Neural cell (in vitro differentiated cells): ENCODE data around the gene CPVL. TPM values are rescaled to one million over a fixed set of nuclear protein-coding genes. Genes with fewer than 3 reads are reported as not detected.

ENCODE experiments used
- H2AFZ ChIP-seq: fragments of 200-600, 300-800 bp; sonication (generic), shearing (Covaris generic); 2 replicates; pipeline ENCODE4 v1.6.0; 2014; ENCODE audit warnings: low read depth, mild to moderate bottlenecking, antibody characterized with exemption, low read length, moderate library complexity
- H3F3A ChIP-seq: fragments of 200-600 bp; shearing (Covaris generic); 2 replicates; pipeline ENCODE4 v1.6.1; 2016; ENCODE audit warnings: mild to moderate bottlenecking, moderate library complexity, mixed read lengths, antibody characterized with exemption, low read length; ENCODE audit not compliant: insufficient read depth, poor library complexity, severe bottlenecking
- H3K27ac ChIP-seq: fragments of 200-600, 300-800 bp; sonication (generic), shearing (Covaris generic); 2 replicates; pipeline ENCODE4 v1.5.1; 2014; ENCODE audit warnings: mild to moderate bottlenecking, low read length, moderate library complexity
- H3K27me3 ChIP-seq: fragments of 300-800, 200-600 bp; sonication (generic), shearing (Covaris generic); 2 replicates; pipeline ENCODE4 v1.6.0; 2014; ENCODE audit warnings: mild to moderate bottlenecking, low read depth, low read length, moderate library complexity; ENCODE audit not compliant: insufficient read depth
- H3K36me3 ChIP-seq: fragments of 300-800, 200-600 bp; sonication (generic), shearing (Covaris generic); 2 replicates; pipeline ENCODE4 v1.5.1; 2014; ENCODE audit warnings: mild to moderate bottlenecking, antibody characterized with exemption, low read length, moderate library complexity; ENCODE audit not compliant: insufficient read depth
- H3K4me2 ChIP-seq: fragments of 300-800, 200-600 bp; sonication (generic), shearing (Covaris generic); 2 replicates; pipeline ENCODE4 v1.6.0; 2014; ENCODE audit warnings: mild to moderate bottlenecking, low read length
- H3K4me3 ChIP-seq: fragments of 300-800, 200-600 bp; sonication (generic), shearing (Covaris generic); 2 replicates; pipeline ENCODE4 v1.5.1; 2014; ENCODE audit warnings: mild to moderate bottlenecking, low read length, moderate library complexity
- H3K79me2 ChIP-seq: fragments of 200-600 bp; shearing (Covaris generic); replicated peaks from 2 replicates; pipeline ENCODE4 v1.6.0; 2014; ENCODE audit warnings: mild to moderate bottlenecking, low read length, moderate library complexity; ENCODE audit not compliant: insufficient read depth
- H3K9ac ChIP-seq: fragments of 300-800, 200-600 bp; sonication (generic), shearing (Covaris generic); 2 replicates; pipeline ENCODE4 v1.6.1; 2016; ENCODE audit warnings: mild to moderate bottlenecking, low read length, mixed read lengths
- H3K9me2 ChIP-seq: fragments of 200-600 bp; shearing (Covaris generic); 2 replicates; pipeline ENCODE4 v1.6.1; 2016; ENCODE audit warnings: mild to moderate bottlenecking, low read length, mixed read lengths; ENCODE audit not compliant: insufficient read depth
- H3K9me3 ChIP-seq: fragments of 200-600, 300-800 bp; sonication (generic), shearing (Covaris generic); 2 replicates; pipeline ENCODE4 v1.6.1; 2016; ENCODE audit warnings: mild to moderate bottlenecking, mixed run types, low read length, moderate library complexity, mixed read lengths
- H4K20me1 ChIP-seq: fragments of 200-600 bp; shearing (Covaris generic); 2 replicates; pipeline ENCODE4 v1.6.1; 2016; ENCODE audit warnings: mild to moderate bottlenecking, mixed run types; ENCODE audit not compliant: insufficient read depth
- CTCF ChIP-seq: fragments of 450-650 bp; IDR thresholded peaks from 2 replicates; pipeline ENCODE4 v1.5.1; 2014; ENCODE audit warnings: antibody characterized with exemption, mild to moderate bottlenecking, moderate library complexity; ENCODE audit not compliant: poor library complexity, severe bottlenecking
- EP300 ChIP-seq: fragments of 450-650 bp; conservative IDR thresholded peaks from 2 replicates; pipeline ENCODE4 v1.6.1; 2014; ENCODE audit warnings: antibody characterized with exemption, mild to moderate bottlenecking, moderate library complexity; ENCODE audit not compliant: poor library complexity, severe bottlenecking
- EZH2 ChIP-seq: fragments of 200-600, 300-800 bp; shearing (Covaris generic), sonication (generic); IDR thresholded peaks from 2 replicates; pipeline ENCODE4 v1.6.1; 2014; ENCODE audit warnings: antibody characterized with exemption, low read length, borderline replicate concordance, mild to moderate bottlenecking; ENCODE audit not compliant: insufficient read depth, poor library complexity, severe bottlenecking
- MXI1 ChIP-seq: fragments of 450-650 bp; conservative IDR thresholded peaks from 2 replicates; pipeline ENCODE4 v1.6.1; 2014; ENCODE audit warnings: antibody characterized with exemption, mild to moderate bottlenecking; ENCODE audit not compliant: poor library complexity, severe bottlenecking
- POLR2AphosphoS5 ChIP-seq: IDR thresholded peaks from 2 replicates; pipeline ENCODE4 v1.6.1; 2012
- RAD21 ChIP-seq: fragments of 450-650 bp; conservative IDR thresholded peaks from 2 replicates; pipeline ENCODE4 v1.6.1; 2014; ENCODE audit warnings: antibody characterized with exemption, mild to moderate bottlenecking, moderate library complexity
- REST ChIP-seq: IDR thresholded peaks from 2 replicates; pipeline ENCODE4 v1.6.1; 2012; ENCODE audit warnings: borderline replicate concordance
- SMC3 ChIP-seq: fragments of 450-650 bp; conservative IDR thresholded peaks from 2 replicates; pipeline ENCODE4 v1.6.1; 2014; ENCODE audit warnings: antibody characterized with exemption, mild to moderate bottlenecking, moderate library complexity; ENCODE audit not compliant: poor library complexity
- TAF1 ChIP-seq: IDR thresholded peaks from 2 replicates; pipeline ENCODE4 v1.6.1; 2012; ENCODE audit warnings: low read depth
- polyA plus RNA-seq: library from polyadenylated mRNA; depleted of rRNA; stranded (reverse); fragments of >200 nt; gene quantifications from 2 replicates; pipeline ENCODE4 v1.2.3, GENCODE V29; 2014

Gene CPVL
- polyA plus RNA-seq, 1 donor from 2014 or later = 13.0 TPM

GRCh38 chr7:29044554-29044953 is 101.8 kb downstream of the CPVL start:
- H3K9me3 ChIP-seq = no peaks in the 10 kb centered on the region
- no peak overlapping the region for H3K9ac ChIP-seq
- H3F3A ChIP-seq = no peaks in the 10 kb centered on the region
- no peak overlapping the region for H3K27ac ChIP-seq
- H3K4me3 ChIP-seq = no peak overlapping the region
- no peaks in the 10 kb centered on the region for H3K36me3 ChIP-seq
- no peaks in the 10 kb centered on the region for H3K9me2 ChIP-seq
- no peak overlapping the region for H3K4me2 ChIP-seq
- TF ChIP-seq EP300 = no peak
- no peak for TF ChIP-seq EZH2
- TF ChIP-seq REST = no peak
- TF ChIP-seq POLR2AphosphoS5 = no peak
- TF ChIP-seq CTCF = no peak
- no peak for TF ChIP-seq TAF1
- no peak for TF ChIP-seq SMC3
- TF ChIP-seq MXI1 = no peak
- TF ChIP-seq RAD21 = no peak
- H2AFZ ChIP-seq = no peak overlapping the region
- no peaks in the 10 kb centered on the region for H4K20me1 ChIP-seq
- no peaks in the 10 kb centered on the region for H3K79me2 ChIP-seq
- no peaks in the 10 kb centered on the region for H3K27me3 ChIP-seq

- H3K9me2 ChIP-seq = no peaks in the 10 kb centered on the region
- no peak for TF ChIP-seq EP300
- no peak for TF ChIP-seq SMC3
- no peak for TF ChIP-seq POLR2AphosphoS5
- TF ChIP-seq CTCF = no peak
- TF ChIP-seq RAD21 = no peak
- no peak for TF ChIP-seq REST
- no peak for TF ChIP-seq MXI1
- no peak for TF ChIP-seq EZH2
- TF ChIP-seq TAF1 = no peak
- no peak overlapping the region for H3K4me3 ChIP-seq
- H4K20me1 ChIP-seq = no peaks in the 10 kb centered on the region
- no peak overlapping the region for H3K9ac ChIP-seq
- no peaks in the 10 kb centered on the region for H3K9me3 ChIP-seq
- H3K27ac ChIP-seq = no peak overlapping the region
- H3F3A ChIP-seq = no peaks in the 10 kb centered on the region
- no peak overlapping the region for H3K4me2 ChIP-seq
- H3K79me2 ChIP-seq = no peaks in the 10 kb centered on the region
- H3K27me3 ChIP-seq = no peaks in the 10 kb centered on the region
- no peaks in the 10 kb centered on the region for H3K36me3 ChIP-seq
- no peak overlapping the region for H2AFZ ChIP-seq
These were observed 102.8 kb downstream of the CPVL start for GRCh38 chr7:29043576-29043975.
